MM.1S (cell line): Measurements from ENCODE around the gene MAGI2.

Experiments
- CTCF ChIP-seq: fragments of 300-600 bp; sonication (generic); IDR thresholded peaks from 2 replicates; pipeline ENCODE4 v1.5.1; 2016; ENCODE audit warnings: antibody characterized with exemption, low read length, mixed read lengths
- EZH2 ChIP-seq: fragments of 300-600 bp; sonication (generic); optimal IDR thresholded peaks from 2 replicates; pipeline ENCODE3; 2017; ENCODE audit warnings: low read depth, mild to moderate bottlenecking, antibody characterized with exemption, low read length, mixed read lengths
- EZH2phosphoT487 ChIP-seq: fragments of 300-600 bp; sonication (generic); IDR thresholded peaks from 2 replicates; pipeline ENCODE4 v1.6.1; 2018; ENCODE audit warnings: antibody characterized with exemption, low read length

- TF ChIP-seq CTCF (no peak), EZH2 (no peak), EZH2phosphoT487 (no peak)
Observed at GRCh38 chr7:78296644-78297371, 1156.7 kb downstream of the MAGI2 start.
